ENCODE data around the gene TMEM62. TPM values are rescaled to one million over a fixed set of nuclear protein-coding genes. Genes with fewer than 3 reads are reported as not detected.

Gene TMEM62

DNA sequence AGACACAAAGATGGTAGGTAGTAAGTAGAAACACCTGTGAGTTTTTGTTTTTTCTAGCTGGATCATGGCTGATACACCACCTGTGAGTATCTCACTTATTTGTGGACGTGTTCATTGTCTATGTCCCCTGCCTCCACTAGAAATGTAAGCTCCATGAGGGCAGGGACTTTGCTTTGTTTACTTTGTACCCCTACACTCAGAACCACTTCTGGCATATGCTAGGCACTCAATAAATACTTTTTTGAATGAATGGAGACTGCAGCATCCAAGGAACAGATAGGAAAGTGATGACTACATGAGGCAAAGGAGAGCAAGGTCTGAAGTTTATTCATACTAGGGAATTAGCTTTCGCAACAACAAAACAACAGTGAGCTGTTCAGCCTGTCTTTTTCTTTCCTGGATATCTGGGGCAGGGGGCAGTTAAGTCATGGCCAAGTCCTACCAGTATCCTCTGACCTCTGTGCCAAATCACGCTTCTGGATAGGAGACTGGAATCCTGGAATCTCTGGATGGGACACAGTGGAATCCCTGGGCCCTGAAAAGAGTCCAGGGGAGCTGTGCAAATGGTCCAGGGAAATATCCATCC is 99.0 kb downstream of the TMEM62 start:
- peak overlapping the region; percentile 8 for H2BK15ac ChIP-seq (ENCODE audit: low read depth, poor library complexity, severe bottlenecking)
- H3K9me3 ChIP-seq (ENCODE audit: control insufficient read depth, low read length), result no peaks in the 10 kb centered on the region
- no peak overlapping the region for H3K4me3 ChIP-seq (ENCODE audit: insufficient read depth in 1 of 2, low read depth in 1 of 2, low read length in 2 of 2)
- DNase-seq, result peak; percentile 13
- no peak overlapping the region for H3K23ac ChIP-seq (ENCODE audit: low read length in 2 of 2)
- no peak overlapping the region for H3K9ac ChIP-seq (ENCODE audit: low read length)
- no peak overlapping the region for H3K14ac ChIP-seq (ENCODE audit: low read length in 2 of 2)
- 73% methylated on average over 2 of the region's 3 CpGs for WGBS
- no peak overlapping the region for H3K4ac ChIP-seq (ENCODE audit: low read depth in 1 of 2, low read length in 2 of 2)
- no peak overlapping the region for H4K8ac ChIP-seq (ENCODE audit: low read length)
- no peak overlapping the region for H2BK5ac ChIP-seq (ENCODE audit: low read depth, low read length, poor library complexity, severe bottlenecking)
- no peak overlapping the region for H2AFZ ChIP-seq (ENCODE audit: low read depth, low read length)
- no peak overlapping the region for H3K4me2 ChIP-seq (ENCODE audit: low read length, poor library complexity, severe bottlenecking)
- H4K91ac ChIP-seq (ENCODE audit: low read length), result no peak overlapping the region
- H2BK120ac ChIP-seq (ENCODE audit: low read depth, low read length), result no peak overlapping the region
- H3K18ac ChIP-seq (ENCODE audit: low read depth in 1 of 2, low read length in 2 of 2), result no peak overlapping the region
- H3K27me3 ChIP-seq (ENCODE audit: control insufficient read depth in 1 of 2, insufficient read depth in 1 of 2, low read length in 2 of 2), result peaks cover 33 to 34% of the 10 kb centered on the region in 2 experiments
- H3K4me1 ChIP-seq (ENCODE audit: control insufficient read depth, insufficient read depth, low read depth, low read length), result no peaks in the 10 kb centered on the region
- no peaks in the 10 kb centered on the region for H3K36me3 ChIP-seq (ENCODE audit: control insufficient read depth in 1 of 2, insufficient read depth in 2 of 2, low read depth in 1 of 2, low read length in 2 of 2)
- H2BK12ac ChIP-seq (ENCODE audit: low read length in 2 of 2), result no peak overlapping the region
- no peak overlapping the region for H3K27ac ChIP-seq (ENCODE audit: low read length, poor library complexity, severe bottlenecking)
- no peaks in the 10 kb centered on the region for H3K79me1 ChIP-seq (replicated peaks; ENCODE audit: low read length, poor library complexity, severe bottlenecking)
- H2AK5ac ChIP-seq (ENCODE audit: low read length, severe bottlenecking), result no peak overlapping the region

Small RNA genes lying within 50 kb of the gene (small RNA-seq; reads per million reads assigned to genes)
- gene AC068724.2 (ENCODE audit: low read depth), result not detected

All from mesenchymal stem cell (in vitro differentiated cells and primary cell).